HG03095 (cell line): ENCODE measurements around the gene BARHL2.

Experiments used
- ATAC-seq: cut with Tn5 transposase; IDR thresholded peaks from one replicate; pipeline ENCODE4 v1.9.1; 2021; ENCODE audit warnings: moderate library complexity; ENCODE audit not compliant: unreplicated experiment

Gene BARHL2

GRCh38 chr1:90716552-90717355 is at the start of gene BARHL2:
Gene BARHL2, minus strand, starts transcription at chr1:90717302. Its CDS starts 107 bp downstream, at chr1:90717195.
- no peak for ATAC-seq

- no peak for ATAC-seq
Observed at GRCh38 chr1:90763930-90764329, 46.8 kb upstream of the BARHL2 start.

DNA sequence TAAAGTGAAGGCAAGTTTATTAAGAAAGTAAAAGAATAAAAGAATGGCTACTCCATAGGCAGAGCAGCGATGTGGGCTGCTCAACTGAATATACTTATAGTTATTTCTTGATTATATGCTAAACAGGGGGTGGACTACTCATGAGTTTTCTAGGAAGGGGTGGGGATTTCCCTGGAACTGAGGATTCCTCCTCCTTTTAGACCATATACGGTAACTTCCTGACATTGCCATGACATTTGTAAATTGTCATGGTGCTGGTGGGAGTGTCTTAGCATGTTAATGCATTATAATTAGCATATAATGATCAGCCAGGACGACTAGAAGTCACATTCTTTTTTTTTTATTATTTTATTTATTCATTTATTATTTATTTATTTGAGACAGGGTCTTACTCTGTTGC is 46.4 kb upstream of the BARHL2 start:
- no peak for ATAC-seq

GRCh38 chr1:90761781-90762589 is 44.9 kb upstream of the BARHL2 start:
- no peak for ATAC-seq

DNA sequence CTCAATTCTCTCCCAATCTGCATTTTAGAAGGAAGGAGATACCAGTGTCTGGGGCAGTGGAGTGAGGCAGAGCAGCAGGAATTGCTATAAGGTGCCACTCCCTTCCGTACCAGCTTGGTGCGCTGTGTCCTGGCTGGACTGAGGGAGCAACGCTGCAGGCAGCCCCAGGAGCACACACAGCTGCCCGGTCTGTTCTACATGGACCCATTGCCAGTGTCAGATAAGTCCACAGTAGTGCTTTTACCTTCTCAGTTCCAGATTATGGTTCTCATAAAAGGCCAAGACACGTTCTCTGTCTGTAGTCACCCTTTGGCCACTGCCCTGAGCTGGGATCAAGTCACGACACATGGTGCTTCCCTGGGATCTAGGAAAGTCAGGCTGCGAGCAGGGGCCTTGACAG is 44.1 kb upstream of the BARHL2 start:
- no peak for ATAC-seq

- no peak for ATAC-seq
Observed at GRCh38 chr1:90753556-90753955, 36.5 kb upstream of the BARHL2 start.

- ATAC-seq = no peak
Observed at GRCh38 chr1:90748668-90749067, 31.6 kb upstream of the BARHL2 start.

DNA sequence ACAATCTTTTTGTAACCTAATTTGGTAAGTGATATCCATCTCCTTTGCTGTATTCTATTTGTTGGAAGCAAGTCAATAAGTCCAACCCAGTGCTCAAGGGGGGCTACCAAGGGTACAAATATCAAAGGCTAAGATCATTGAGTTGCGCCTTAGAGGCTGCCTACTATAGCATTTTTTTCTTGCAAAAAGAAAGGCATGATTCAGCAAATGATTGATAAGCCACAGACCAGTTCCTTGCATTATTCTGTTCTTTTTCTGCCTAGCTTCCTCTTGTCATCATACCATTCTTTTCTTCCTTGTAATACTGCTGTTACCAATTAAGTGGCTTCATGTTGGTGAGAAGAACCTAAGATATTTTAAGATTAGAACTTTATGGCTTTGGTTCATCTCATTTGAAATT is 29.8 kb upstream of the BARHL2 start:
- no peak for ATAC-seq

DNA sequence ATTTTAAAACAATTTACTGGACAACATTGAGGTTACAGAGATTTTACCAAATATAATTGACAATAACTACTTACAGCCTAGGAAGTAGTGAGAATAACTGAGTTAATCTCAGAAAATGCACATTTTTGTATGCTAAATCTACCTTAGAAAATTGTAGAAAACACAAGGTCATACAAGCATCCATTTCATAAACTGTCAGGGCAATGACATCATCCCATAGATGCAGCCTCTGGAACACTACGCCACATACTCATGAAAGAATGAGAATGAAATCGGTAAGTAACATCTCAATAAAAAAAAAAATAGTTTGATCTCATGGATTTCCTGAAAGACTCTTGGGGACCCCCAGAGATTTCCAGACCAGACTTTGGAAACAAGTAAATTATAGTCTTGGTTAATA is 28.9 kb upstream of the BARHL2 start:
- ATAC-seq = no peak

- ATAC-seq = no peak
Observed at GRCh38 chr1:90732136-90732535, 15.0 kb upstream of the BARHL2 start.

- ATAC-seq = no peak
Observed at GRCh38 chr1:90731382-90732050, 14.4 kb upstream of the BARHL2 start.

DNA sequence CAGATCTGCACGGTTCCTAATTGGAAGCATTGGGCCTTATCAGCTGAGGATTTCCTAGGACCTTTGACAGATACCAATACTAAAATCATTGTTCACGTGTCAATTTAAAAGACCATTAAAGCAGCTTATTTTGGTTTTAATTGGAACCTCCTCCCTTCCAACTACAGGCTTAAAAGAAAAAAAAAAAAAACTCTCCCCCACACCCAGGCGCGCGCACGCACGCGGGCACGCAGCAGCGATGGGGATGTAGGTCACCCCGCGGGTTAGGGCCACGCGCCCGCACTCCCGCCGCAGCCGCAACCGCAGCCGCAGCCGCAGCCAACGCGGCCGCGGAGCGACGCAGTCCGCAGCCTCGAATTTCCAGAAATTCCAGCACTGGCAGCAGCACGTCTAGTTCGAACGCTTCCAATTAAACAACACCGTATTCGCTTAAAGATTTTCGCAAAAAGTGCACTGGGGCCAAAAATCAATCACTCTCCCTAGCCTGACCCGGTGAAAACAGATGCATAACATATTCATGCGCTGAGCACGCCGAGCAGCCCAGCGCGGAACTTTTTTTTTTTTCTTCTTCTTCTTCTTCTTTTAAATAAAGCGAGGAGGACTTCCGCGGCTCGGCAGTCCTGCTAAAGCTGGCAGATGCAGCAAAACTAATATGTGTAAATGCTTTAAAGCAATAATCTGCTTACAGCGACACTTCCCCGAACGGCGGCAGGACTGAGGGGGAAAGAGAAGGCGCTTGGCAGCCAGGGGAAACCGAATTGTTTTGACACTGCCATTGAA is 13.3 kb upstream of the BARHL2 start:
- no peak for ATAC-seq

DNA sequence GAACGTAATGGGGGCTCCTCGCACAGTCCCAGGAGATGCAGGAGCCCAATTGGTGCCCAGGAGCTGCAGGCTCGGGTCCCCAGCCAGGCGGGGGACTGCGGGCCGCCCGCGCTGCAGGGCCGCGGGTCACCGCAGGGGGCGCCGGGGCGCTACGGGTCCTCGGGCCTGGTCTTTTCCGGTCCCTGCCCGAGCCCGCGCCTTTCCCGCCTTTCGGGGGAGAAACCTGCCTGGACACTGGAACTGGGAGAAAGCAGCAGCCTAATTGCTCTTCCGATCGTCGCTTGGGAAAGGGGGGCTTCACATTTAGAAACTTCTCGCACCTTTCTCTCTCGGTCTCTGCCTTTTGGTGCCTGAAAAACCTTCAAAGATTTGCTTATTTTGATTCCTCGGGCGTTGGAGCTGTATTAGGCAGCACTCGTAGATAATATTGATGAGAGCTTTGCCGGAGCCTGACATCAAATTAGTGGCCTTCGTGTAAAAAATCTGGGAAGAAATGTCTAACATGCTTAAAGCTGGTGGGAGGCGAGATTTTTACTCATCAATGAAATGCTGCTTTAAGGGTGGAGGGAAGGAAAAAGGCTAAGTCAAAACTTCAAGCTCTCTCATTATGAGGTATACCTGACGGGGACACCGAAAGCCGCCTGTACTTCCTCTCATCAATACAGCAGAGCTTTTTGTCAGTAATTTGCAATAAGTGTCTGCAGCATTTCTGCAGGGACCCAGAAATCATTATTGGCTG is 12.6 kb upstream of the BARHL2 start:
- no peak for ATAC-seq

DNA sequence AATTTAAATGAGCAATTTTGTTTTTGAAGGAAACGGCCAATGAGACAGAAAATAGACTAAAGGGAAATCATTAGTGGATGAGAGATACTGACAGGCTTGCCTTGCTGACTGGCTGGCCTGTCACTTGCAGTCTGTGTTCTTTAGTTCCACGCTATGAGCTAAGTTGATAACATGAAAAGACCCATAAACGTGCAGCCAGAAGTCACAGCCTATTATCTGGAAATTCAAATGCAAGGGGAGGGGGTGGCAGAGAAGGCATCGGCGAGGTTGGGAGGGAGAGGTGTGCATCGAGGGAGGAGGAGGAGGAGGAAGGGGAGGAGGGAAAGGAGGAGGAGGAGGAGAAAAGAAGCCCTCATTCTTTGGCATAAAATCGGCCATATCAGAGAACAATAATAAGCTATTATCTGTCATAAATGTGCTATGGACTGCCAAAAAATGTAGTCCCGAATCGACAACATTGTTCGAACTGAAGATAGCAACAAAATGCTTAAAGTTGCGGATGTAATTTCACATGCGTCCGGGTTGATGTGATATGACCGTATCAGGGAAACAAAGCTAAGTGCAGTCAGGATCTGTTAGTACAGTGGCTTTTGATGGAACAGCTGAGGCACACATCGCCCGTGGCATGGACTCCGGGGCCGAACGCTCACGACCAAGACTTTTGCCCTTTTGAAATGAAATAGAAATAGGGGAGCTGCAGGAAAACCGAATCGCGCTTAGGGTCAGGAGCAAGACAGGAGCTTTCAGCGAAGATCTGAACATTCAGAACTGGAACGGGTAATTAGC is 11.6 kb upstream of the BARHL2 start:
- ATAC-seq = no peak

DNA sequence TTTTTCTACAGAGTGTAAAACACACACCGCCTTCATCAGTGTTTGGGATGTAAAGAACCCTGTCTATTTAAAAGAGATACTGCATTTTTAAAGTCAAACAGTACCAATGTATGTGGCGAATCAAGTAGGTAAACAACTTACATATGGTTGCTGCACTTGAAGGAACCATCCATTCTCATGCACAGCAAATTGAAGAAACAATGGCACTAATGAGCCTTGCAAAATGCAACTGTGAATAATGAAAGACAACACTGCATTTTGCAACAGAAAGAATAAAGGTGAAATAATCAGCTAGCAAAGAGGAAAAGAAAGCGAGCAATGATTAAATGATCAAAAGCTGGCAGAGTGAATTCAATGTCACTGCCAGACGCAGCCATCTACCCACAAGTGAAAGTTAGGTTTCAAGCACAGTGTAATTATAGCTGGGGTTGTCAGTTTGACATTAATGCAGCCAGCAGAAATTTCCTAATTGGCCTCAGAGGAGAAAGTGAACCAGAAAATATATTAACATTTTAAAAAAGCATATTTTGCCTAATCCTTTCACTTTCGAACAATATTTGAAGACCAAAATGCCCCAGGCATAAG is 10.9 kb upstream of the BARHL2 start:
- ATAC-seq = no peak

DNA sequence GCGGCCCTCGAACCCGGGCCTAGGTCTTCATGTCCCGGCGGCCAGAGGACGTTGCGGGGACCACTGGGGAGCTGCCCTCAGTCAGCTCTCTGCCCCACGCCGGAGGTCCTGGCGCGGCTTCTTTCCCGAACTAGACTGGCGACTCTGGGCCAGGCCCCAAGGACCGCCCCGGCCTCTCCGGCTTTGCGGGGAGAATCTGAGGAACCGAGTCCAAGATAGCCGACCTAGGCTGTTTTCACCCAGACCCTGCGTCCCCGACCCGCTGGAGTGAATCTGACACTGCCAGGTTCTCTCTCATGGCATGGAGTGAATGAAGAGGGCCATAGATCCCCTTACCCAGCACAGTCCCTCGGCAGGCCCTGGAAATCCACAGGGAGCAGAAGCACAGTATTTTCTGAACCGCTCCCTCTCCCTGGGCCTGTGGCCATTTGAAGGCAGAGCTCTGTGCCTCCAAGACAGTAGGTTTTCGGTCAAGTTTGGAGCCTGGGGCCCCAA is 9.9 kb upstream of the BARHL2 start:
- ATAC-seq = no peak

- no peak for ATAC-seq
Observed at GRCh38 chr1:90726425-90726985, 9.4 kb upstream of the BARHL2 start.

GRCh38 chr1:90725657-90726424 is 8.7 kb upstream of the BARHL2 start:
- ATAC-seq = no peak
